CD4-positive, alpha-beta T cell (primary cell): ENCODE results near the gene FNDC8. TPM values are rescaled to one million over a fixed set of nuclear protein-coding genes. Genes with fewer than 3 reads are reported as not detected.
"Not testable (repeated sequence)": the region's sequence is repeated elsewhere in the genome, so short reads cannot be mapped to it uniquely, and the experiment has no call there.

ENCODE experiments used
- ATAC-seq: fragments of 200-7000 bp; cut with Tn5 transposase; one replicate; pipeline ENCODE4 v1.10.0; 2022; ENCODE audit warnings: mild to moderate bottlenecking; ENCODE audit not compliant: poor library complexity
- CTCF ChIA-PET: fragments of 350-600 bp; sonication (Branson Sonifier 250); formaldehyde crosslinking; loops from one replicate; lab custom pipeline; 2021; ENCODE audit warnings: antibody characterized with exemption, inconsistent platforms; lab: Charles Lee
- POLR2A ChIA-PET: fragments of 350-600 bp; sonication (Branson Sonifier 250); formaldehyde crosslinking; loops from one replicate; lab custom pipeline; 2021; ENCODE audit warnings: antibody characterized with exemption, inconsistent platforms; lab: Charles Lee
- DNase-seq, 14 experiments: peaks; one replicate each; pipeline ENCODE4 v3.0.0-alpha.2; 2013 to 2020; ENCODE audit warnings: mixed read lengths in 2 of 14
- H3K27ac ChIP-seq, 2 donors: one replicate each; pipeline versions ENCODE4 v1.5.1 to v1.7.0; 2013; ENCODE audit warnings: low read length in 2 of 2, low read depth in 1 of 2, mild to moderate bottlenecking in 1 of 2
- H3K27me3 ChIP-seq, 2 experiments: 1 replicate in 1 of 2; 2 replicates in 1 of 2; pipeline versions ENCODE4 v1.6.1 to v1.7.0; 2013; ENCODE audit warnings: low read length in 2 of 2, control low read depth in 1 of 2, mild to moderate bottlenecking in 1 of 2, moderate library complexity in 1 of 2; ENCODE audit not compliant: insufficient read depth in 2 of 2, control insufficient read depth in 1 of 2
- H3K36me3 ChIP-seq: one replicate; pipeline ENCODE4 v1.6.1; 2013; ENCODE audit warnings: low read length, control low read depth; ENCODE audit not compliant: insufficient read depth
- H3K4me1 ChIP-seq: one replicate; pipeline ENCODE4 v1.6.1; 2013; ENCODE audit warnings: low read length, control low read depth; ENCODE audit not compliant: insufficient read depth
- H3K4me3 ChIP-seq: one replicate; pipeline ENCODE4 v1.5.1; 2013; ENCODE audit warnings: mild to moderate bottlenecking, low read length, moderate library complexity
- H3K9me3 ChIP-seq, 2 experiments: 1 replicate in 1 of 2; 2 replicates in 1 of 2; pipeline versions ENCODE4 v1.6.1 to v1.7.0; 2013; ENCODE audit warnings: low read length in 2 of 2, mild to moderate bottlenecking in 2 of 2, control low read depth in 1 of 2, moderate library complexity in 1 of 2; ENCODE audit not compliant: control insufficient read depth in 1 of 2, insufficient read depth in 1 of 2
- H3K27ac Mint-ChIP-seq: one replicate; pipeline ENCODE4 v1.8.0; 2020; ENCODE audit warnings: mixed read lengths
- H3K27me3 Mint-ChIP-seq: one replicate; pipeline ENCODE4 v1.8.0; 2021; ENCODE audit warnings: mixed read lengths
- H3K36me3 Mint-ChIP-seq: one replicate; pipeline ENCODE4 v1.8.0; 2021; ENCODE audit warnings: low read depth, mixed read lengths
- H3K4me1 Mint-ChIP-seq: one replicate; pipeline ENCODE4 v1.8.0; 2021; ENCODE audit warnings: low read depth, mixed read lengths
- H3K4me3 Mint-ChIP-seq: one replicate; pipeline ENCODE4 v1.8.0; 2020; ENCODE audit warnings: mild to moderate bottlenecking, mixed read lengths
- H3K9me3 Mint-ChIP-seq: one replicate; pipeline ENCODE4 v1.8.0; 2020; ENCODE audit warnings: mixed read lengths
- CTCF ChIP-seq: fragments of 200-600 bp; IDR thresholded peaks from one replicate; pipeline ENCODE4 v1.8.0; 2022; ENCODE audit warnings: antibody characterized with exemption, mild to moderate bottlenecking
- intact Hi-C, 2 experiments: fragments of 100-400 bp; cut with DNase I in 1 of 2; cut with micrococcal nuclease in 1 of 2; formaldehyde crosslinking; loops; one replicate each; pipeline versions ENCODE4 v1.15.1 to v1.9.0; 2023 to 2025; cut with DNase I, micrococcal nuclease
- total RNA-seq, 174 experiments: library from RNA in 2 of 174; stranded (reverse) in 2 of 174; gene quantifications; one replicate each; pipeline ENCODE4 v1.2.3 and lab custom pipeline; 2021 to 2026

FNDC8 gene
- total RNA-seq, 2 experiments from 2014 or later: not detected

GRCh38 chr17:35103271-35103670 is 18.1 kb upstream of the FNDC8 start:
- ChIA-PET POLR2A (interaction anchor here (1.1 kb wide), 1 partner anchor 14 kb away, joined by 4 read pairs; no protein-coding TSS in a partner anchor), CTCF (interaction anchor here (1.3 kb wide), 1 partner anchor 11 kb away, joined by 3 read pairs; no protein-coding TSS in a partner anchor)
- intact Hi-C loops: no loop called here
- Histone ChIP-seq H3K36me3 (peaks cover 54% of the 10 kb centered on the region), H3K27ac (no peak overlapping the region), H3K9me3 (no peaks in the 10 kb centered on the region), H3K4me1 (no peaks in the 10 kb centered on the region), H3K4me3 (no peak overlapping the region), H3K27me3 (no peaks in the 10 kb centered on the region)
- no peak for TF ChIP-seq CTCF
- ATAC-seq (no peak), DNase-seq (no peak)
- peaks cover 74% of the 10 kb centered on the region for H3K36me3 Mint-ChIP-seq
- no peaks in the 10 kb centered on the region for H3K9me3 Mint-ChIP-seq
- no peak overlapping the region for H3K27ac Mint-ChIP-seq
- no peaks in the 10 kb centered on the region for H3K4me1 Mint-ChIP-seq
- no peaks in the 10 kb centered on the region for H3K27me3 Mint-ChIP-seq
- H3K4me3 Mint-ChIP-seq: no peak overlapping the region

- DNase-seq (no peak), ATAC-seq (no peak)
- H3K4me1 Mint-ChIP-seq: no peaks in the 10 kb centered on the region
- no peak overlapping the region for H3K27ac Mint-ChIP-seq
- Histone ChIP-seq H3K27me3 (no peaks in the 10 kb centered on the region), H3K4me3 (no peak overlapping the region), H3K36me3 (peaks cover 49% of the 10 kb centered on the region), H3K27ac (no peak overlapping the region), H3K4me1 (no peaks in the 10 kb centered on the region), H3K9me3 (no peaks in the 10 kb centered on the region)
- H3K27me3 Mint-ChIP-seq: no peaks in the 10 kb centered on the region
- intact Hi-C loops: no loop called here
- H3K4me3 Mint-ChIP-seq: no peak overlapping the region
- peaks cover 67% of the 10 kb centered on the region for H3K36me3 Mint-ChIP-seq
- POLR2A ChIA-PET: no interaction called here
- TF ChIP-seq CTCF: no peak
- no peaks in the 10 kb centered on the region for H3K9me3 Mint-ChIP-seq
- CTCF ChIA-PET: no interaction called here
Observed at GRCh38 chr17:35104844-35105450, 16.5 kb upstream of the FNDC8 start.

- H3K4me1 ChIP-seq, H3K4me3 Mint-ChIP-seq, H3K9me3 ChIP-seq, H3K27ac ChIP-seq, ATAC-seq, H3K27me3 ChIP-seq, H3K9me3 Mint-ChIP-seq, H3K27me3 Mint-ChIP-seq, H3K27ac Mint-ChIP-seq, intact Hi-C loops, H3K4me3 ChIP-seq, DNase-seq, H3K4me1 Mint-ChIP-seq: not testable (repeated sequence)
- POLR2A ChIA-PET: interaction anchor here (0.8 to 1.2 kb wide), 2 partner anchors 16 to 65 kb away, joined by 3 read pairs; no protein-coding TSS in a partner anchor
- H3K36me3 Mint-ChIP-seq: peaks cover 29% of the 10 kb centered on the region
- CTCF ChIA-PET: interaction anchor here (1.0 kb wide), 1 partner anchor 87 kb away, joined by 3 read pairs; no protein-coding TSS in a partner anchor
- H3K36me3 ChIP-seq: peaks cover 12% of the 10 kb centered on the region
Observed at GRCh38 chr17:35110791-35111190, 10.6 kb upstream of the FNDC8 start.
